Endodermal cell (in vitro differentiated cells): Measurements from ENCODE around the gene C4orf54. TPM values are rescaled to one million over a fixed set of nuclear protein-coding genes. Genes with fewer than 3 reads are reported as not detected.

Experiments
- DNase-seq: peaks from one replicate; pipeline ENCODE4 v3.0.0-alpha.2; 2017
- H3K27ac ChIP-seq: 2 replicates; pipeline ENCODE4 v1.5.1; 2013; ENCODE audit warnings: mild to moderate bottlenecking, low read depth, low read length, moderate library complexity
- H3K27me3 ChIP-seq: 2 replicates; pipeline ENCODE4 v1.6.1; 2013; ENCODE audit warnings: mild to moderate bottlenecking, low read length, moderate library complexity; ENCODE audit not compliant: insufficient read depth, control insufficient read depth, poor library complexity, severe bottlenecking
- H3K36me3 ChIP-seq: 2 replicates; pipeline ENCODE4 v1.7.0; 2013; ENCODE audit warnings: mild to moderate bottlenecking, low read length, moderate library complexity; ENCODE audit not compliant: control insufficient read depth, insufficient read depth
- H3K4me1 ChIP-seq: one replicate; pipeline ENCODE4 v1.7.0; 2013; ENCODE audit warnings: low read length; ENCODE audit not compliant: control insufficient read depth, insufficient read depth
- H3K4me3 ChIP-seq: 2 replicates; pipeline ENCODE4 v1.5.1; 2013; ENCODE audit warnings: mild to moderate bottlenecking, low read length, moderate library complexity
- H3K9ac ChIP-seq: 2 replicates; pipeline ENCODE4 v1.6.1; 2013; ENCODE audit warnings: mild to moderate bottlenecking, low read length, moderate library complexity; ENCODE audit not compliant: poor library complexity, severe bottlenecking; ENCODE audit errors: extremely low read depth
- H3K9me3 ChIP-seq: 2 replicates; pipeline ENCODE4 v1.6.1; 2013; ENCODE audit warnings: mild to moderate bottlenecking, low read length, moderate library complexity; ENCODE audit not compliant: control insufficient read depth
- H3K27ac Mint-ChIP-seq: 2 replicates; pipeline ENCODE4 v1.8.0; 2020; ENCODE audit warnings: mixed read lengths
- H3K27me3 Mint-ChIP-seq: 2 replicates; pipeline ENCODE4 v1.8.0; 2021; ENCODE audit warnings: mild to moderate bottlenecking, mixed read lengths; ENCODE audit not compliant: insufficient read depth
- H3K36me3 Mint-ChIP-seq: 2 replicates; pipeline ENCODE4 v1.8.0; 2020; ENCODE audit warnings: low read depth, mixed read lengths
- H3K4me1 Mint-ChIP-seq: 2 replicates; pipeline ENCODE4 v1.8.0; 2020; ENCODE audit warnings: mixed read lengths
- H3K4me3 Mint-ChIP-seq: 2 replicates; pipeline ENCODE4 v1.8.0; 2020; ENCODE audit warnings: mild to moderate bottlenecking, moderate library complexity, mixed read lengths
- H3K9me3 Mint-ChIP-seq: 2 replicates; pipeline ENCODE4 v1.8.0; 2020; ENCODE audit warnings: mild to moderate bottlenecking, mixed read lengths
- WGBS, 2 experiments: methylation state at CpG; one replicate each; pipeline versions ENCODE4 v1.1.5 to v1.1.7; 2013; ENCODE audit warnings: missing lambda C conversion rate in 2 of 2, mixed read lengths in 1 of 2; ENCODE audit not compliant: insufficient coverage in 1 of 2, insufficient read length in 1 of 2; 5-methylcytosine and 5-hydroxymethylcytosine counted together
- total RNA-seq, 2 donors: library from RNA; stranded (reverse); fragmentation: NEBNext Ultra II Directional in 1 of 2; extraction: Animal tissue kit (Norgen Biotek cat#: 25700) in 1 of 2; gene quantifications; 2 replicates in 1 of 2; 3 replicates in 1 of 2; pipeline ENCODE4 v1.2.1, GENCODE V29; 2021
- TF ChIP-seq, protein P1 (sequence below): fragments of 200-600 bp; sonication (generic); conservative IDR thresholded peaks from 2 replicates; pipeline ENCODE4 v1.5.0; 2021; ENCODE audit warnings: antibody characterized with exemption, mild to moderate bottlenecking

The C4orf54 gene
- total RNA-seq, 2 donors from 2014 or later = not detected

DNA sequence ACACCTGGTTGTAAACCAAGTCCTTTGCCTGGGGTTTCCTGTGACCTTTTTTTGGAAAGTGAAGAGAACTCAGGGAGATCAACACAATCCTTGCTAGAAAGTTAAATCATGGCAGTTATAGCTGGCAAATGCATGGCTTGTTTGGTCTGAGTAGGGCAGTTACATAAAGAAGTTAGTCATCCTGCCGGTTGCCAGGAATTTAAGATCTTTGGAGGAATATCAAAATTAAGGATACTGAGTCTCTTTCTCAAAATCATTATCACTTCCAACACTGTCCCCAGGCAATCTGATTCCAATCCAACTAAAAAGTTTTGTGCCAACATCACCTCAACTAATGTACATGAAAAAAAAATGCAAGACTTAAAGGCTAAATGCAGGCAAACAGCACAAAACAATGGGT lies 40.3 kb downstream of the C4orf54 start:
- Histone ChIP-seq H3K9me3 (no peaks in the 10 kb centered on the region), H3K4me1 (peaks cover 4% of the 10 kb centered on the region), H3K27ac (no peak overlapping the region), H3K9ac (no peak overlapping the region), H3K4me3 (no peak overlapping the region), H3K36me3 (no peaks in the 10 kb centered on the region), H3K27me3 (no peaks in the 10 kb centered on the region)
- H3K4me3 Mint-ChIP-seq = no peak overlapping the region
- 91% methylated on average over 1 of the region's 1 CpG; no CpG with 5 or more reads in 1 of the 2 experiments for WGBS, 2 experiments
- no peaks in the 10 kb centered on the region for H3K27me3 Mint-ChIP-seq
- no peaks in the 10 kb centered on the region for H3K9me3 Mint-ChIP-seq
- H3K4me1 Mint-ChIP-seq = peaks cover 3% of the 10 kb centered on the region
- DNase-seq = no peak
- H3K36me3 Mint-ChIP-seq = no peaks in the 10 kb centered on the region
- TF ChIP-seq, protein P1, sequence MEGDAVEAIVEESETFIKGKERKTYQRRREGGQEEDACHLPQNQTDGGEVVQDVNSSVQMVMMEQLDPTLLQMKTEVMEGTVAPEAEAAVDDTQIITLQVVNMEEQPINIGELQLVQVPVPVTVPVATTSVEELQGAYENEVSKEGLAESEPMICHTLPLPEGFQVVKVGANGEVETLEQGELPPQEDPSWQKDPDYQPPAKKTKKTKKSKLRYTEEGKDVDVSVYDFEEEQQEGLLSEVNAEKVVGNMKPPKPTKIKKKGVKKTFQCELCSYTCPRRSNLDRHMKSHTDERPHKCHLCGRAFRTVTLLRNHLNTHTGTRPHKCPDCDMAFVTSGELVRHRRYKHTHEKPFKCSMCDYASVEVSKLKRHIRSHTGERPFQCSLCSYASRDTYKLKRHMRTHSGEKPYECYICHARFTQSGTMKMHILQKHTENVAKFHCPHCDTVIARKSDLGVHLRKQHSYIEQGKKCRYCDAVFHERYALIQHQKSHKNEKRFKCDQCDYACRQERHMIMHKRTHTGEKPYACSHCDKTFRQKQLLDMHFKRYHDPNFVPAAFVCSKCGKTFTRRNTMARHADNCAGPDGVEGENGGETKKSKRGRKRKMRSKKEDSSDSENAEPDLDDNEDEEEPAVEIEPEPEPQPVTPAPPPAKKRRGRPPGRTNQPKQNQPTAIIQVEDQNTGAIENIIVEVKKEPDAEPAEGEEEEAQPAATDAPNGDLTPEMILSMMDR = no peak
- no peak overlapping the region for H3K27ac Mint-ChIP-seq

DNA sequence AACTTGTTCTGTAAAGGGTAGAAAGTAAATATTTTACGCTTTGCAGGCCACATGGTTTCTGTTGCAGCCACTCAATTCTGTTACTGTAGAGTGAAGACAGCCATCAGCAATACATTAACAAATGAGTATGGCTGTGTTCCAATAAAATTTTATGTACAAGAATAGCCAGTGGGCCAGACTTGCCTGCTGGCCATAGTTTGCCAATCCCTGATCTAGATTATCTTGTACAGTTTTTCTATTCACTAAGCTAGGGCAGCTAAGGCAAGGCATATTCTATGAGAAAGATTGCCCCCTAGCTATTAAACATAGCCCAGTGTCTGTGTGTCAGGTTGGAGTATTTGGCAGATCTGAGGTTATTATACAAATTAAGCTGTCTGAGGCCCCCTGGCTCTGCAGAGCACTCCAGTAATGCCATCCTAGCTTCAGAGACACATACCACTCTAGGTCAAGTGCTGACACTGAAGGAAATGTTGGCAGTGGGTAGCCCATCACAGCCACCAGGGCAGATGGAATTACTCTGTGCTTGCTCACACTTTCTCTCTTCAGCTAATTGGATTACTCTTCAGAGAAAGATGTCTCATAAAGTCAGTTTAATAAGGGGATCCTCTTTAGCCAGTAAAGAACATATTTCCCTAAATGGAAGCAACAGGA lies 42.3 kb downstream of the C4orf54 start:
- no peak overlapping the region for H3K4me3 ChIP-seq
- 50% methylated on average over 1 of the region's 1 CpG; no CpG with 5 or more reads in 1 of the 2 experiments for WGBS, 2 experiments
- peaks cover 4% of the 10 kb centered on the region for H3K4me1 ChIP-seq
- Mint-ChIP-seq H3K4me1 (peaks cover 3% of the 10 kb centered on the region), H3K27me3 (no peaks in the 10 kb centered on the region), H3K4me3 (no peak overlapping the region), H3K27ac (no peak overlapping the region), H3K36me3 (no peaks in the 10 kb centered on the region), H3K9me3 (no peaks in the 10 kb centered on the region)
- no peak overlapping the region for H3K9ac ChIP-seq
- no peak overlapping the region for H3K27ac ChIP-seq
- H3K27me3 ChIP-seq = no peaks in the 10 kb centered on the region
- H3K9me3 ChIP-seq = no peaks in the 10 kb centered on the region
- H3K36me3 ChIP-seq = no peaks in the 10 kb centered on the region
- TF ChIP-seq, protein P1 = no peak
- DNase-seq = no peak

DNA sequence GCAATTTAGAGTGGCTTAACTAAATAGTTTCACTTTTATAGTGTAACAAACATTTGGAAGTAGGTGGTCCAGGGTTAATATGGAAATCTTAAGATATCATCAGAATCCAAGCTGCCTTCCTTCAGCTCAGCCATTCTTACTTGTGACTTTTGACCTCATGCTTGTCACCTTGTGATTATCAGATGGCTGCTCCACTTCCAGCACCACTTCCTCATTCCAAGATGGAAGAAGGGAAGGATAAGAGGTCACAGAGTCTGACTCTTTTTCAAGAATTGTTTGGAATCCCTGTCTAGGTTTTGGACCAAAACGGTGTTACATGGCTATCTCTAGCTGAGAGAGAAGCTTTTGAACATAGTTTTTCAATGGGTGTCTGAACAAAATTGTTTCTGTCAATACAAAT lies 43.1 kb downstream of the C4orf54 start:
- Histone ChIP-seq H3K4me3 (no peak overlapping the region), H3K9ac (no peak overlapping the region), H3K36me3 (no peaks in the 10 kb centered on the region), H3K4me1 (peaks cover 4% of the 10 kb centered on the region), H3K27ac (no peak overlapping the region), H3K27me3 (no peaks in the 10 kb centered on the region), H3K9me3 (no peaks in the 10 kb centered on the region)
- peaks cover 5% of the 10 kb centered on the region for H3K4me1 Mint-ChIP-seq
- H3K27ac Mint-ChIP-seq = peak overlapping the region; percentile 11
- TF ChIP-seq, protein P1 = no peak
- H3K36me3 Mint-ChIP-seq = no peaks in the 10 kb centered on the region
- H3K4me3 Mint-ChIP-seq = no peak overlapping the region
- WGBS, 2 experiments = 89% methylated on average over 1 of the region's 1 CpG; no CpG with 5 or more reads in 1 of the 2 experiments
- no peak for DNase-seq
- H3K9me3 Mint-ChIP-seq = no peaks in the 10 kb centered on the region
- no peaks in the 10 kb centered on the region for H3K27me3 Mint-ChIP-seq
